Osteocyte (in vitro differentiated cells): ENCODE results near the gene THSD7A. TPM values are rescaled to one million over a fixed set of nuclear protein-coding genes. Genes with fewer than 3 reads are reported as not detected.

Experiments
- DNase-seq: peaks from one replicate; pipeline ENCODE4 v3.0.0; 2021; ENCODE audit warnings: mixed read lengths; ENCODE audit not compliant: unreplicated experiment; ENCODE audit errors: extremely low spot score
- H3K27ac Mint-ChIP-seq: one replicate; pipeline ENCODE4 v1.8.0; 2021; ENCODE audit warnings: mild to moderate bottlenecking, mixed read lengths; ENCODE audit not compliant: unreplicated experiment
- H3K27me3 Mint-ChIP-seq: one replicate; pipeline ENCODE4 v1.8.0; 2021; ENCODE audit warnings: mixed read lengths; ENCODE audit not compliant: unreplicated experiment
- H3K36me3 Mint-ChIP-seq: one replicate; pipeline ENCODE4 v1.8.0; 2021; ENCODE audit warnings: mixed read lengths; ENCODE audit not compliant: unreplicated experiment
- H3K4me1 Mint-ChIP-seq: one replicate; pipeline ENCODE4 v1.8.0; 2021; ENCODE audit warnings: mixed read lengths; ENCODE audit not compliant: unreplicated experiment
- H3K4me3 Mint-ChIP-seq: one replicate; pipeline ENCODE4 v1.8.0; 2021; ENCODE audit warnings: mild to moderate bottlenecking, moderate library complexity, mixed read lengths; ENCODE audit not compliant: unreplicated experiment
- H3K9me3 Mint-ChIP-seq: one replicate; pipeline ENCODE4 v1.8.0; 2021; ENCODE audit warnings: mixed read lengths; ENCODE audit not compliant: unreplicated experiment
- CTCF ChIP-seq: fragments of 200-600 bp; sonication (generic); IDR thresholded peaks from 2 replicates; pipeline ENCODE4 v1.5.0; 2021; ENCODE audit warnings: antibody characterized with exemption, mild to moderate bottlenecking, moderate library complexity
- total RNA-seq: library from RNA; stranded (reverse); gene quantifications from 2 replicates; pipeline ENCODE4 v1.2.1, GENCODE V29; 2021

Gene THSD7A
- total RNA-seq, 1 donor from 2014 or later = 2.0 TPM

GRCh38 chr7:11379641-11380040 is 452.4 kb downstream of the THSD7A start:
- peaks cover 8% of the 10 kb centered on the region for H3K4me1 Mint-ChIP-seq
- H3K27me3 Mint-ChIP-seq = peaks cover 14% of the 10 kb centered on the region
- no peaks in the 10 kb centered on the region for H3K9me3 Mint-ChIP-seq
- no peak overlapping the region for H3K4me3 Mint-ChIP-seq
- no peak for TF ChIP-seq CTCF
- no peak overlapping the region for H3K27ac Mint-ChIP-seq
- no peaks in the 10 kb centered on the region for H3K36me3 Mint-ChIP-seq
- no peak for DNase-seq

- no peak for DNase-seq
- H3K36me3 Mint-ChIP-seq = no peaks in the 10 kb centered on the region
- H3K27ac Mint-ChIP-seq = no peak overlapping the region
- H3K9me3 Mint-ChIP-seq = no peaks in the 10 kb centered on the region
- no peak overlapping the region for H3K4me3 Mint-ChIP-seq
- TF ChIP-seq CTCF = no peak
- H3K27me3 Mint-ChIP-seq = peaks cover 25% of the 10 kb centered on the region
- H3K4me1 Mint-ChIP-seq = peaks cover 6% of the 10 kb centered on the region
Measured at GRCh38 chr7:11376529-11376928, 455.5 kb downstream of the THSD7A start.

GRCh38 chr7:11374629-11375028 is 457.4 kb downstream of the THSD7A start:
- Mint-ChIP-seq H3K27me3 (peaks cover 35% of the 10 kb centered on the region), H3K4me1 (peaks cover 4% of the 10 kb centered on the region), H3K36me3 (no peaks in the 10 kb centered on the region), H3K4me3 (no peak overlapping the region), H3K9me3 (no peaks in the 10 kb centered on the region), H3K27ac (no peak overlapping the region)
- DNase-seq = no peak
- TF ChIP-seq CTCF = no peak

- peak; percentile 63 for TF ChIP-seq CTCF
- Mint-ChIP-seq H3K27me3 (peaks cover 38% of the 10 kb centered on the region), H3K4me1 (no peaks in the 10 kb centered on the region), H3K27ac (no peak overlapping the region), H3K9me3 (no peaks in the 10 kb centered on the region), H3K36me3 (no peaks in the 10 kb centered on the region), H3K4me3 (no peak overlapping the region)
- DNase-seq = no peak
Measured at GRCh38 chr7:11373546-11374142, 458.4 kb downstream of the THSD7A start.

GRCh38 chr7:11369696-11370095 is 462.3 kb downstream of the THSD7A start:
- Mint-ChIP-seq H3K27ac (no peak overlapping the region), H3K9me3 (no peaks in the 10 kb centered on the region), H3K4me3 (no peak overlapping the region), H3K36me3 (no peaks in the 10 kb centered on the region), H3K27me3 (peaks cover 39% of the 10 kb centered on the region), H3K4me1 (no peaks in the 10 kb centered on the region)
- no peak for TF ChIP-seq CTCF
- no peak for DNase-seq
